Germinal center (tissue), 1 donor: ENCODE results near the gene FIGNL2.
"Not testable (repeated sequence)": the region's sequence is repeated elsewhere in the genome, so short reads cannot be mapped to it uniquely, and the experiment has no call there.

Source experiments
- DNase-seq: peaks from one replicate; pipeline ENCODE4 v3.0.0; 2012; ENCODE audit warnings: mixed read lengths, low spot score

The FIGNL2 gene, protein sequence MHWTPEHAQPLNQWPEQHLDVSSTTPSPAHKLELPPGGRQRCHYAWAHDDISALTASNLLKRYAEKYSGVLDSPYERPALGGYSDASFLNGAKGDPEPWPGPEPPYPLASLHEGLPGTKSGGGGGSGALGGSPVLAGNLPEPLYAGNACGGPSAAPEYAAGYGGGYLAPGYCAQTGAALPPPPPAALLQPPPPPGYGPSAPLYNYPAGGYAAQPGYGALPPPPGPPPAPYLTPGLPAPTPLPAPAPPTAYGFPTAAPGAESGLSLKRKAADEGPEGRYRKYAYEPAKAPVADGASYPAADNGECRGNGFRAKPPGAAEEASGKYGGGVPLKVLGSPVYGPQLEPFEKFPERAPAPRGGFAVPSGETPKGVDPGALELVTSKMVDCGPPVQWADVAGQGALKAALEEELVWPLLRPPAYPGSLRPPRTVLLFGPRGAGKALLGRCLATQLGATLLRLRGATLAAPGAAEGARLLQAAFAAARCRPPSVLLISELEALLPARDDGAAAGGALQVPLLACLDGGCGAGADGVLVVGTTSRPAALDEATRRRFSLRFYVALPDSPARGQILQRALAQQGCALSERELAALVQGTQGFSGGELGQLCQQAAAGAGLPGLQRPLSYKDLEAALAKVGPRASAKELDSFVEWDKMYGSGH

DNA sequence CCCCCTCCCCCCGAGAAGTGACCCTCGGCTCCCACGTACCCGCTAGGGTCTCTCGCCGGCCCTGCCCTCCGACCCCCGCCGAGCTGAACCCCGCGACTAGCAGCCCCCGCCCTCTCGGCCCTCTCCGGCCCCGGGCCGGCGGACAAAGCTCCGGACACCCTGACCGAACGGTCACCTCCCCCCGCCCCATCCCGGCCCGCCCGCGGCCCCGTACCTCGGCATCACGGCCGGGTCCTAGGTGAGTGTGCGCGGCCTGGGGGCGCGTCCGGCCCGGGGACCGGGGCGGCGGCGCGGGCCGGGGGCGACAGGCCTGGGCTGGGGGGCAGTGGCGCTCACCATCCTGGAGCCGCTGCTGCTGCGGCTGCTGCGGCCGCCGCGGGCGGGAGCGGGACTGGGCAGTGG is at the start of gene FIGNL2:
Gene FIGNL2 (minus strand): TSS at position 393 of the 402 bp plus-strand sequence. CDS start 26,305 bp downstream, outside the sequence.
- DNase-seq: no peak

DNA sequence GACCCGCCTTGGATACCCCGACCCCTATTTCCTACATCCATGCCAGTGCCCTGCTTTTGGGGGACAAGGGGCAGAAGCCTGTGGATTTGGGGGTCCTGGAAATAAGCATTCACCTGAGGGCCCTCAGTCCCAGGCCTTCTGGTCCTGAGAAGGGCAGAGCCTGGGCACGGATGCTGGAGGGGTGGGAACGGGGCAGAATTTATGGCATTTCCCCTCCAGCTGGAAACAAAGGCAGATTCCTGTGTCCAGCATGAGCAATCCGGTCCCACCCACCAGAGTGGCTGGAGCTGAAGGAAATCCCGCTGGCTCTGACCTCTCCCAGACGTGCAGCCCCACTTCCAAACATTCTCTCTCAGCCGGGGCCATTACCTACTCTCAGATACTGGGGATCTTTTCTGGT is 48.7 kb upstream of the FIGNL2 start:
- DNase-seq: no peak

DNA sequence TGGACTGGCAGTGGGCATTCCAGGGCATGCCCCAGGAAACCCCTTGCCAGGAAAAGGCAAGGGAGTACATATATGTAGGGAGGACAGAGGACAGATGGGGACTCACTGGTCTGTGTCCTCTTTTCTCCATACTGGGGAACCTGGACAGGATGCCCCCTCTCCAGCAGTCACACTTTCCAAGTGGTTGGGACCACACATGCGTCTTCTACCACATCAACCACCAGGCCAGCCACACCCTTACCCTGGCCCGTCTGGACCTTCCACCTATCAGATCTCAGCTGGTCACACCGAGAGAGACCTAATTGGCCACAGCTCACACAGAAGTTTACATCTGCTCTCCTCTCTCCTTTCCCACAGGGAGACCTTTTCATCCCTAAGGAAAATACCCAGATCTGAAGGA is 47.7 kb upstream of the FIGNL2 start:
- DNase-seq: no peak

DNA sequence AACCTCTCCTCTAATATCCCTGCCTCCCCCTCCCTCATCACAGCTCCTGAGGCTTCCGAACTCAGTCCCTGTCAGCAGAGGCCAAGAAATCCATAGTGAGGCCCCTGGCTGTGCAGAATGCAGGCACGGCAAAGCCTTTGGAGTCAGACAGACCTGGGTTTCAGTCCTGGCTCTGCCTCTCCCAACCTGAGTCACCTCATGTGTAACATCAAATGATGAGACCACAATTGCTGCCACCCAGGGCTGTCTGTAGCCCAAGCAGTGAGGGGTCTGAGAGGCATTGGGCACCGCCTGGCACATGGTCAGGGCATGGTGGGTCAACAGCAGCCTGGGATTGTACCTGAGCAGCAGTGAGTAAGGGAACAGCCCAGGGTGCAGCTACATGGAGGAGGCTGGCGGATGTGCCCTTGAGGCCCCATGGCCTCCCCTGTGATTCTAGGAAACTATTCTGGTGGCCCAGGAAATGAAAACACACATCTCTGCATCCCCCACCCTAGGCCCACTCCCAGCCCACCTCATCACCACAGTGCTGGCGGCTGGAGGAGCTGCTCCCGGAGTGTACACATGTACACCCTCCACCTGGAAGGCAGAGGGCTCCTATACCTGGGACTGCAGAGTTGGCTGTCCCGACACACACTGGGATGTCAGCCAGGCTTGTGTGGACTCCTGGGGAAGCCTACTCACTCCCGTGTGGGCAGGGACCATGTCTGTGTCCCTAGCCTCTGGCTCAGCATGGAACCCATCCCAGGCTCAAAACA is 47.0 kb upstream of the FIGNL2 start:
- no peak for DNase-seq

DNA sequence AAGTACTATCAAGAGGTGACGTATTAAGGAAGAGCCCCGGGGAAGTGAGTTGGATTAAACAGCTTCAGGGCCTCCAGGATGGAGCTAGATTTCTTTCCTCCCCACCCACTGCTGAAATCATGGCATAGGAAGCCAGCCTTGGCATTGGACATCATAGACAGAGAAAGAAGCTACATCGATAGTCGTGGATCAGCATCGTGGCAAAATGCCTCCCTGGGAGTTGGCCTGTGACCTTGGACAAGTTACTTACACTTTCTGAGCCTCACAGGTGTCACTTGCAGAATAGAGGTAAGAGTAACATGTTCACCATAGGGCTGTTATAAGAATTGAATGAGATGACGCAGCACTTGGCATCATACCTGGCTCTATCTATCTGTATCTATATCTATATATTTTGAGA is 45.3 kb upstream of the FIGNL2 start:
- no peak for DNase-seq

DNA sequence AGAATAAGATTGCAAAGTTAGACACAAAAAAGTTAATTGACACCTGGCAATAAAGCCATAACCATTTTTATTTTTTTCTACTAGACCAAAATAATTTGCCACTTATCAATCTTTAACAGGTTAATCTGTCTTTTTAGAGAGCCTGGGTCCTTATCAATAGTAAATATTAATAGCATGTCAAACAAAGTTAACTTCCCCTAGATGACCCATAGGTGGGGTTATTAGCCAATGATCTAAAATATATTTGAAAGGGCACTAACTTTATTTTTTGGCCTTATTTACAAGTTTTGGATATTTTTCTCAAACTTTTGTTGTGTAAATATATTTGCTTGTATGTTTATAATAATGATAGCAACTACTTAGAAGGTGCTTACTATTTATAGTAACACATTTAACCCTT is 43.3 kb upstream of the FIGNL2 start:
- no peak for DNase-seq

DNA sequence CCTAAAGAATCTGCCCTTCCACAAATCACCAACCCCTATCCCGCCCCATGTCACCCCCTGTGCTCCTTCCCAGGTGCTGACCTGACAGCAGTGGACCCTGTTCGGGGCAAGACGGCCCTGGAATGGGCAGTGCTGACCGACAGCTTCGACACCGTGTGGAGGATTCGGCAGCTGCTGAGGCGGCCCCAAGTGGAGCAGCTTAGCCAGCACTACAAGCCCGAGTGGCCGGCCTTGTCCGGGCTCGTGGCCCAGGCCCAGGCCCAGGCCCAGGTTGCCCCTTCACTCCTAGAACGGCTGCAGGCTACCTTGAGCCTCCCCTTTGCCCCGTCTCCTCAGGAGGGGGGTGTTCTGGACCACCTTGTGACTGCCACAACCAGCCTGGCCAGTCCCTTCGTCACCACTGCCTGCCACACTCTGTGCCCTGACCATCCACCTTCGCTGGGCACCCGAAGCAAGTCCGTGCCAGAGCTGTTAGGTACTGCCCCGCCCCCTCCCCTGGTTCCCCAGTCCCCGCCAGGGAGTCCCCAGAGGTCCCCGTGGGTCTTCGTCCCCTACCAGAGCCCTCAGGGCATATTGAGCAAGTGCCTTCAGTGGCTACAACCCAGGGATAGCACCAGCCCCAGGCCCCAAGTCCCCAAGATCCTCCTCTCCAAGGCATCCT is 42.1 kb upstream of the FIGNL2 start:
- no peak for DNase-seq

DNA sequence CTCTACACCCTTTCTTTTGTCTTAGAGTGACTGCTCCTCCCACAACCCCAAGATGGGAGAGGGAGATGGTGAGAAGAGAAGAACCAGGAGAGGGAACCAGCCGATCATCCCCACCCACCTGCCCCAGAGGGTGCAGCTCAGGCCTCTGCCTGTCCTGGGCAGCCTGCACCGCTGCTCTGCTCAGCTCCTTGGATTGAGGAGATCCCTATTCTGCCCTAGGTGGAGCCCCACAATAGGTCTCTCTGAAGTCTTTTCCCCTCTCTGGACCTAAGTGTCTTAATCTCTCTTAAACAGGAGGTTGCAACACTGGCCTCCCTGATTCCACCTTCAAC is 41.6 kb upstream of the FIGNL2 start:
- no peak for DNase-seq

DNA sequence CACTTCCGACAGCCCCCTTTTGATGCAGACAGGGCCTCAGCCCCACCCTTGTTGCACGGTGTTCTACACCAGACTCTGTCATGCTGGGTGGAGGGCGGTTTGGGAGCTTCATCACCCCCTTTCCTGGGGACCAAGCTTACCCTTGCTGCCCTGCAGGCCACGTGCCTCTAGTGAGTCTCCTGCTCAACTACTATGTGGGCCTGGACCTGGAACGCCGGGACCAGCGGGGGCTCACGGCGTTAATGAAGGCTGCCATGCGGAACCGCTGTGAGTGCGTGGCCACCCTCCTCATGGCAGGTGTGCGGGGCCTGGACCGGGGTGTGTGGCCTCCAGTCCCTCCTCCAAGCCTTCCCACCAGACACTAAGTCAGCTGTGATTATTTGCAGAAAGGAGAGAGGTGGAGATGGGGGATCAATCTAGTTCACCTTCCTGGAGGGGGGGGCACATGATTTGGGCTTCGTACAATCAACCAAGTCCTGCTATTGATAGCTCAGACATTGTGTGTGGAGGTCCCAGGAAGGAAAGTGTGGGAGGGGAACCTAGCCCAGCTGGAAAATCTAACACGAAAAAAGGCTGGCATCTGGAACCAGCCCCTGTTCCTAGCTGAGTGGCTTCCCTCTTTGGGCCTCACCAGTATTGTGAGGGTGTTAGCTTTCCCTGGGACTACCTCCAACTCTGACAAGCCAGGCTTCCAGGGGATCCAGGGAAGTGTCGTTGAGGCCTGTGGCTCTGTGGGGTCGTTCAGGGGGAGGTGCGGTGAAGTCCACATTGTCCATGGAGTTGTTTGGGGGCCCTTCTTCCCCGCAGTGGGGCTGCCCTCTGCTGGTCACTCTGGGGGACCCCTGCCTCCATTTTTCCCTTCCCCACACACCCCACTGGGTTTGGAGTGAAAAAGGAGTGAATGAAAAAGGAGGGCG is 41.0 kb upstream of the FIGNL2 start:
- DNase-seq: no peak

DNA sequence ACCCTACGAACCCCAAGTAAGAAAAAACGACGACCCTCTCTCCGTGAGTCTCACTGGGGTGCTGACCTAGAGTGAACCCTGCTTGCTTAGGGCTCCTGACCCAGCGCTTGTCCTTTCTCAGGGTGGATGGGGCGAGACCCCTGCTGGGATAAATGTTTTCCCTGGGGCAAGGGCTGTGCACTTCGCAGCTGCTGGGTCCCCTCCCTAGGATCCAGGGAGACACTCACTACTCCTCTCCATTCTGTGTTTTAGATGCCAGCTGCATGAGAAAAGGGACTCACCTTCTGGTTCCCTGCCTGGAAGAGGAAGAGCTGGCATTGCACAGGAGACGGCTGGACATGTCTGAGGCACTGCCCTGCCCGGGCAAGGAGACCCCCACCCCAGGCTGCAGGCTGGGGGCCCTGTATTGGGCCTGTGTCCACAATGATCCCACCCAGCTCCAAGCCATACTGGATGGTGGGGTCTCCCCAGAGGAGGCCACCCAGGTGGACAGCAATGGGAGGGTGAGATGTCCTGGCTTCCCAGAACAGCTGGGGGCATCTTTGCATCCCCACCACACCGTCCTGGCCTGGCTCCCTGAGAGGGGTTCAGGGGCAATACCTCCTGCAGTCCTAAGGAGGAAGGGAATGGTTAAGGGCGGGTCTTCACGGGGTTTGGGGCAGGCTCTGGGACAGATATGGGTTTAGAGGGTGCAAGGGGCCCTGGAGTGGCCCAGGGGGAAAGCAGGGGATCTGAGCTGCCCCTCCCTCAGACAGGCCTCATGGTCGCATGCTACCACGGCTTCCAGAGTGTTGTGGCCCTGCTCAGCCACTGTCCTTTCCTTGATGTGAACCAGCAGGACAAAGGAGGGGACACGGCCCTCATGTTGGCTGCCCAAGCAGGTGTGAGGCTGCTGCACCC is 40.0 kb upstream of the FIGNL2 start:
- no peak for DNase-seq

DNA sequence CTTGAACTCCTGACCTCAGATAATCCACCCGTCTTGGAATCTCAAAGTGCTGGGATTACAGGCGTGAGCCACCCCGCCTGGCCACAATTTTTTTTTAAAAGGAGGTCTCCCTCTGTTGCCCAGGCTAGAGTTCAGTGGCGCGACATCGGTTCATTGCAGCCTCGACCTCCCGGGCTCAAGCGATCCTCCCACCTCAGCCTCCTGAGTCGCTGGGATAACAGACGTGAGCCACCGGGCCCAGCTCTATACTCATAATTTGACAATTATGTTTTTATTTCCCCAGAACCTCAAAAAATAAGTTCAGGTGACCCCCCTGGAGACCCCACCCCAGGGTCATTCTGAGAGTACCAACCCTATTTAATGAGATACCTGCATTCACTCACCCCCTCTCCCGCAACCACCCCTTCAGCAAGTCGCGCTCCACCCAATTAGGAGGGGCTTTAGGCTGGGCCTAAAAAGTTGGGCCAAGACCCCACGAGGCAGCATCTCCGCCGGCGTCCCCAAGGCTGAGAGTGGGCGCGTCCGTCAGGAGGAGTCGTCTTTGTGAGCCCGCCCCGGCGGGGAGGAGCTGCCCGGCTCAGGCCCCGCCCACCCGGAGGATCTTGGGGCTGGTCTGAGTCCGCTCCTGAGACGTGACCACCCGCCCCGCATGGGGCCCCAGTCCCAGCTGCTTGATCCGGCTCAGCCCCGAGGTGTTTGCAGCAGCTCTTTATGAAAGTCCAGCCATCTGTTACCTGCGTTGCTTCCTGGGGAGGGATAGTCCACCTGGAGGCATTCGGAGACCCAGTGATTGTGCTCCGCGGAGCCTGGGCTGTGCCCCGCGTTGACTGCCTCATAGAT is 39.2 kb upstream of the FIGNL2 start, which contains the start of gene ANKRD33:
Gene ANKRD33 (plus strand): TSS at position 628 of the 840 bp plus-strand sequence. CDS start 84 bp downstream, at position 712.
- no peak for DNase-seq

DNA sequence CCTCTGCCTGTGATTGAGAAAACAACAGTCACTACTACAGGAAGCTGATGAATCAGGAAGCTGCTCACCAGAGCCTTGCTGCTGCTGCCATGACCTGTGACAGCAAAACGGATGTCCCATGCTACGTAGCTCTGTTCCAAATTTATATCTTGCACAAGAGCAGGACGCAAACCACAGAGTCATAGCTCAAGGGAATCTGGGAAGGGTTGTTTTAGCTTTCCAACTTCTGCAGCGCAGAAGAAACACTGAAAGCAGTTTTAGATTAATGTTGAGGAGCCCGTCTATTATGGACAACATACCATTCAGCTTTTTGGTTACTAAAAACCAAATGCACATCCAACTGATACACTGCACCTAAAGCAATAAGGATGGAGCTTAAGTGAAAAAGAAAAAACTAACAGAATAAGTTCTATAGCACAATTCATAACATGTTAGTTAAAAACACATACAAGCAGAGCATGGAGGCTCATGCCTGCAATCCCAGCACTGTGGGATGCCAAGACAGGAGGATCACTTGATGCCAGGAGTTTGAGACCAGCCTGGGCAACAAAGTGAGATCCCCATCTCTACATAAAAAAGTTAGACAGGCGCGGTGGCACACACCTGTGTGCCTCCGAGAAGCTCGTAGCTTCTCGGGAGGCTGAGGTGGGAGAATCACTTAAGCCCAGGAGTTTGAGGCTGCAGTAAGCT is 37.6 kb upstream of the FIGNL2 start:
- peak; percentile 72 for DNase-seq

DNA sequence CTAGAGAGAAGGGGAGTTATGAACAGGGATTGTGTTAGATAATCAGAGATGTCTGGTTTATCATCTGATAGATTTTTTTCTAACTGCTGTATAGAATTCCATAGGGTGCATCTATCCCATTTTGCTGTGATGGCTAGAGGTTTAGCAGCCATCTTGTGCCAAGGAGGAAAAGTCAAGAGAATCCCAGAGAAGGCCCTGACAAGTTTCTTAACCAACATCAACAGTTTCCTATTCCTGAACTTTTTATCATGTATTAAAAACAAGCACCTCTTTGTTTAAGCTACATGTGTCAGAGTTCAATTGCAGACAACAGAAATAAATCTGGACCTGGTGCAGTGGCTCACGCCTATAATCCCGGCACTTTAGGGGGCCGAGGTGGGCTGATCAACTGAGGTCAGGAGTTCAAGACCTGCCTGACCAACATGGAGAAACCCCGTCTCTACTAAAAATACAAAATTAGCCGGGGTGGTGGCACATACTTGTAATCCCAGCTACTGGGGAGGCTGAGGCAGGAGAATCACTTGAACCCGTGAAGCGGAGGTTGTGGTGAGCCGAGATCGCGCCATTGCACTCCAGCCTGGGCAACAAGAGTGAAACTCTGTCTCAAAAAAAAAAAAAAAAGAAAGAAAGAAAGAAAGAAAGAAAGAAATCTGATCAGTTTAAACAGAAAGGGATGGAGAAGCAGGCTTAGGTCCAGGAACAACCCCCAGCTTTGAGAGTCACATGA is 36.9 kb upstream of the FIGNL2 start:
- DNase-seq: not testable (repeated sequence)

DNA sequence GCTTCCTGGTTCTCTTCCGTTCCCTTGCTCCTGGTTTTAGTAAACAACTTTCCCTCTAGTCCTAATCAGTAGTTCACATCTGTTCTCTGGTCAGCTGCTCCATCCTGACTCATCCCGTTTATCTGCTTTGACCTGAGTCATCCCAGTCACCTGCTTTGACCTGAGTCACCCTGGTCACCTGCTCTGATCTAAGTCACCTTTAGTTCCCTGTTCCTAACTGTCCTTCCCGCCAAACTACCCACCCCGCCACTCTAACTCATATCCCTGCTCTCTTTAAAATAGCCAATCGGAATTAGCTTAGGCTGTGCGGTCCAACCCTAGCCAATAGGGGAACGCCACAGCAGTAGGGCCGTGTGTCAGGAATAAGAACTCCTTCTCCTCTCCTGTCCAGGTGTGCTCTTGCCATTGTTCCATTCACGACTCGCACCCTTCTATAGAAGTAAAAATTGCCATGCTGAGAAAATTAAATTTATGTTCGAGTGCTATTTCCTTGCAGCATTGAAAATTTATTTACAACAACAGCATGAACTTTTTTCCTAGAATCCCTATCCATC is 36.2 kb upstream of the FIGNL2 start:
- no peak for DNase-seq

DNA sequence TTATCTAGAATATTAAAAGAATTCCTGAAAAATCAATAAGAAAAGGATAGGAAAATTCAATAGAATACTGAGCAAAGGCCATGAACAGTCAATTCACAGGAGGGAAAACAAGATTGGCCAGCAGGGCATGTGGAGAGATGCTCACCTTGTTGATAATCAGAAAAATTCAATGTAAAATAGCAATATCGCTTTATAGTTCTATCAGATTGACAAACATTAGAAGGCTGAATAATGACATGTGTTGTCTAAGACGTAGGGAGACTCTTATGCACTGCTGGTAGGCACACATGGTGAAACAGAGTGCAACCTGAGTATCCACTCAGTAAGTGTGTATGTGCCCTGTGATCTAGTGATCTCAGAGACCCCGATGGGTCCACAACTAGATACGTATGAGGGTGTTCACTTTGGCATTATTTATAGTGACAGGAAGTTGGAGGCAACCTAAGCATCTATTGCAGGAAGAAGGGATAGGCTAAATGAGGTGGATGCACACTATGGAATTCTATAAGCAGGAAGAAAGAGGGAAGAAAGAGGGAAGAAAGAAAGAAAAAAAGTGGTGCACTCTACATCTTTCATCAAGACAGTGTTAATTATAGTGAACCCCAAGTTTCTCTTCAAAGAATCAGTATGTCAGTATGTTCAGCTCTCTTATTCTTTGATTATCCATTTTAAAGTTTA is 35.6 kb upstream of the FIGNL2 start:
- no peak for DNase-seq

DNA sequence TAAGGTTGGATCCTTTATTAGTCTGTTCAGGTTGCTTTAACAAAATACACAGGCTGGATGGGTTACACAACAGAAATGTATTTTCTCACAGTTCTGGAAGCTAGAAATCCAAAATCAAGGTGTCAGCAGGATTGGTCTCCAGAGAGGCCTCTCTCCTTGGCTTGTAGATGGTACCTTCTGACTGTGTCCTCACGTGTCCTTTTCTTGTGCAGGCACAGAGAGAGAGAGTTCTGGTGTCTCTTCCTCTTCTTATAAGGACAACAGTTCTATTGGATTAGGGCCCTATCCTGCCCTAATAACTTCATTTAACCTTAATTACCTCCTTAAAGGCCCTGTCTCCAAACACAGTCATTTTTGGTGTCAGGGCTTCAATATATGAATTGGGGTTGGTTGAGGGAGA is 34.8 kb upstream of the FIGNL2 start:
- DNase-seq: no peak

DNA sequence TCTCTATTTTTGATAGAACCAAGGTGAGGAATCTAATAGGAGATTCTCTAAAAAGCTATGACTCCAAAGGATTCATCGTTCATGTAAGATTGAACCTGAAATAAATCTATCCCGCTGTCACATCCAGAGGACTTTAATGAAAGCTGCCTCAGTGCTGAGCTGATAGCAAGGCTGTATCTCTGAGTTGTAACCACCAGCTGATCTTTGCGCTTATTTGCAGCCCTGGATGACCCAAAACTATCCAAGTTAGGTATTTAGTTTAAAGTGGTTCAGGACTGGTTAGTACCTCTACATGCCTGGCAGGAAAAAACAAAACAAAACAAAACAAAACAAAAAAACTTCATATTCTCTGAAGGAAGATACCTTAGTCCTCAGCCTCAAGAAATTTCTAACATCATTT is 30.6 kb upstream of the FIGNL2 start:
- DNase-seq: no peak
